Measurements from ENCODE around the gene LILRA1. TPM values are rescaled to one million over a fixed set of nuclear protein-coding genes. Genes with fewer than 3 reads are reported as not detected.
A peak's percentile ranks its signal among the peaks of the same experiment; 100 is the strongest.
"Not testable (repeated sequence)": the region's sequence is repeated elsewhere in the genome, so short reads cannot be mapped to it uniquely, and the experiment has no call there.

Gene LILRA1
- total and polyA plus RNA-seq, 9 of the 15 experiments (the other 6 are each of a cell fraction or from before 2014, with no cell fraction given): not detected

DNA sequence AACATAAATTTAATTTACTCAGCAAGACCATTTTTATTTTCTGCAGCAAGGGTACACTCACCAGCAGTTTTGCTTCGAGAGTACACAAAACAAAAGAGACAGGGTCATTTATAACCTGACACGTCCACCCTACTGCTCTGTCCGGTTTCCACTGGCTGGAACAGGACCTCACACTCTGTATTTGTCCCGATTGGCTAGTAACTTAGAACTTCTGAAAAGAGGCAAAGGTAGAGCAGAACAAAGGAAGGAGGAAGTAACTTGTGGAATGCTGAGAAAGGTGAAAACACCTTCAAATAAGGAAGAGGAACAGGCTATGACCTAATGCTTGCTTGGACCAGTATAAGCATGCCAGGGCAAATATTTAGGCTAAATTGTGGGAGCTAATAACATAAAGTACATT is 34.5 kb downstream of the LILRA1 start:
- H3K79me2 ChIP-seq (ENCODE audit: control insufficient read depth, insufficient read depth, low read length); H3K27ac ChIP-seq (ENCODE audit: extremely low read depth, low read depth, low read length); H3K9me1 ChIP-seq (ENCODE audit: control insufficient read depth, insufficient read depth, low read length); DNase-seq (ENCODE audit: extremely low read depth in 1 of 4, low spot score in 3 of 4); FAIRE-seq; H3K4me2 ChIP-seq (ENCODE audit: insufficient read depth, low read length); in situ Hi-C loops (cut with MboI); H4K20me1 ChIP-seq (replicated peaks; ENCODE audit: control insufficient read depth, insufficient read depth, low read length); BruUV-seq (replicated peaks); CTCF ChIA-PET (ENCODE audit: low intra/inter-chr PET ratio); ATAC-seq; H3K9ac ChIP-seq (ENCODE audit: insufficient read depth in 1 of 2, low read depth in 2 of 2, low read length in 2 of 2); intact Hi-C loops (cut with micrococcal nuclease); H3K4me3 ChIP-seq; H3K9me3 ChIP-seq (replicated peaks; ENCODE audit: control insufficient read depth, insufficient read depth, low read depth, low read length); H3K4me1 ChIP-seq (replicated peaks in 1 of 2; ENCODE audit: control insufficient read depth in 2 of 2, insufficient read depth in 2 of 2, low read length in 2 of 2); H2AFZ ChIP-seq (ENCODE audit: low read depth, low read length); H3K36me3 ChIP-seq (ENCODE audit: control insufficient read depth, insufficient read depth, low read length): not testable (repeated sequence)
- peaks cover 3 to 32% of the 10 kb centered on the region in 2 experiments; a peak in 3 of 5 replicates for H3K27me3 ChIP-seq (ENCODE audit: control insufficient read depth in 2 of 2, insufficient read depth in 2 of 2, low read length in 2 of 2)
- 2% methylated on average over 4 of the region's 4 CpGs for WGBS (ENCODE audit: insufficient coverage, low coverage, missing lambda C conversion rate)
- POLR2A ChIA-PET: interaction anchor here (1.2 kb wide), 1 partner anchor 9 kb away, joined by 3 read pairs; no protein-coding TSS in a partner anchor
- TF ChIP-seq, protein P1, sequence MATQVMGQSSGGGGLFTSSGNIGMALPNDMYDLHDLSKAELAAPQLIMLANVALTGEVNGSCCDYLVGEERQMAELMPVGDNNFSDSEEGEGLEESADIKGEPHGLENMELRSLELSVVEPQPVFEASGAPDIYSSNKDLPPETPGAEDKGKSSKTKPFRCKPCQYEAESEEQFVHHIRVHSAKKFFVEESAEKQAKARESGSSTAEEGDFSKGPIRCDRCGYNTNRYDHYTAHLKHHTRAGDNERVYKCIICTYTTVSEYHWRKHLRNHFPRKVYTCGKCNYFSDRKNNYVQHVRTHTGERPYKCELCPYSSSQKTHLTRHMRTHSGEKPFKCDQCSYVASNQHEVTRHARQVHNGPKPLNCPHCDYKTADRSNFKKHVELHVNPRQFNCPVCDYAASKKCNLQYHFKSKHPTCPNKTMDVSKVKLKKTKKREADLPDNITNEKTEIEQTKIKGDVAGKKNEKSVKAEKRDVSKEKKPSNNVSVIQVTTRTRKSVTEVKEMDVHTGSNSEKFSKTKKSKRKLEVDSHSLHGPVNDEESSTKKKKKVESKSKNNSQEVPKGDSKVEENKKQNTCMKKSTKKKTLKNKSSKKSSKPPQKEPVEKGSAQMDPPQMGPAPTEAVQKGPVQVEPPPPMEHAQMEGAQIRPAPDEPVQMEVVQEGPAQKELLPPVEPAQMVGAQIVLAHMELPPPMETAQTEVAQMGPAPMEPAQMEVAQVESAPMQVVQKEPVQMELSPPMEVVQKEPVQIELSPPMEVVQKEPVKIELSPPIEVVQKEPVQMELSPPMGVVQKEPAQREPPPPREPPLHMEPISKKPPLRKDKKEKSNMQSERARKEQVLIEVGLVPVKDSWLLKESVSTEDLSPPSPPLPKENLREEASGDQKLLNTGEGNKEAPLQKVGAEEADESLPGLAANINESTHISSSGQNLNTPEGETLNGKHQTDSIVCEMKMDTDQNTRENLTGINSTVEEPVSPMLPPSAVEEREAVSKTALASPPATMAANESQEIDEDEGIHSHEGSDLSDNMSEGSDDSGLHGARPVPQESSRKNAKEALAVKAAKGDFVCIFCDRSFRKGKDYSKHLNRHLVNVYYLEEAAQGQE (IDR thresholded peaks at IDR 0.05; ENCODE audit: borderline replicate concordance): 0 out of 2 replicates have a peak, but pooled peaks have one; percentile 18
- TF ChIP-seq, protein P1 (CRISPR knock-in tag; IDR thresholded peaks at IDR 0.05; ENCODE audit: low read depth): not testable (repeated sequence)

DNA sequence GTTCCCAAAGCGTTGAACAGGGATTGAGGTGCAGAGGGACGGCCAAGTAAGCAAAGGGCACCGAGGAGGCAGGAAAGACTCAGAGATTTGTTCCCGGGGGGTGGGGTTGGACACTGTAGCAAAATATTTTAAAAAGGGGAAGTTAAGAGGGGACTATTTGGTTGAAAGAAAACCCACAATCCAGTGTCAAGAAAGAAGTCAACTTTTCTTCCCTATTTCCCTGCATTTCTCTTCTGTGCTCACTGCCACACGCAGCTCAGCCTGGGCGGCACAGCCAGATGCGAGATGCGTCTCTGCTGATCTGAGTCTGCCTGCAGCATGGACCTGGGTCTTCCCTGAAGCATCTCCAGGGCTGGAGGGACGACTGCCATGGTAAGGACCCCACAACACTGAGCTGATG is 36.8 kb downstream of the LILRA1 start, which contains the start of gene LILRB1:
Gene LILRB1 (plus strand): TSS at position 223 of the 400 bp plus-strand sequence. CDS start 590 bp downstream, outside the sequence.
- under 1% methylated on average over 8 of the region's 9 CpGs for WGBS (ENCODE audit: insufficient coverage, low coverage, missing lambda C conversion rate)
- H3K9me1 ChIP-seq (ENCODE audit: control insufficient read depth, insufficient read depth, low read length); DNase-seq (ENCODE audit: extremely low read depth in 1 of 4, low spot score in 3 of 4); ATAC-seq; H3K4me1 ChIP-seq (replicated peaks in 1 of 2; ENCODE audit: control insufficient read depth in 2 of 2, insufficient read depth in 2 of 2, low read length in 2 of 2); H3K79me2 ChIP-seq (ENCODE audit: control insufficient read depth, insufficient read depth, low read length); POLR2A ChIA-PET; H4K20me1 ChIP-seq (replicated peaks; ENCODE audit: control insufficient read depth, insufficient read depth, low read length); H3K9ac ChIP-seq (ENCODE audit: insufficient read depth in 1 of 2, low read depth in 2 of 2, low read length in 2 of 2); H3K4me3 ChIP-seq; intact Hi-C loops (cut with micrococcal nuclease); H3K4me2 ChIP-seq (ENCODE audit: insufficient read depth, low read length); BruUV-seq (replicated peaks); H2AFZ ChIP-seq (ENCODE audit: low read depth, low read length); H3K9me3 ChIP-seq (replicated peaks; ENCODE audit: control insufficient read depth, insufficient read depth, low read depth, low read length); CTCF ChIA-PET (ENCODE audit: low intra/inter-chr PET ratio); H3K36me3 ChIP-seq (ENCODE audit: control insufficient read depth, insufficient read depth, low read length); FAIRE-seq; H3K27ac ChIP-seq (ENCODE audit: extremely low read depth, low read depth, low read length): not testable (repeated sequence)
- H3K27me3 ChIP-seq (ENCODE audit: control insufficient read depth in 2 of 2, insufficient read depth in 2 of 2, low read length in 2 of 2): peaks cover 3 to 36% of the 10 kb centered on the region in 2 experiments; a peak in 3 of 5 replicates
- in situ Hi-C loops (cut with MboI): loop anchor here (5.0 kb wide), 1 partner anchor 348 kb away; the partner anchor contains the start of gene LILRB2

Data from K562 (cell line).